ENCODE data around the gene FGF22.
"Not testable (repeated sequence)": the region's sequence is repeated elsewhere in the genome, so short reads cannot be mapped to it uniquely, and the experiment has no call there.

DNA sequence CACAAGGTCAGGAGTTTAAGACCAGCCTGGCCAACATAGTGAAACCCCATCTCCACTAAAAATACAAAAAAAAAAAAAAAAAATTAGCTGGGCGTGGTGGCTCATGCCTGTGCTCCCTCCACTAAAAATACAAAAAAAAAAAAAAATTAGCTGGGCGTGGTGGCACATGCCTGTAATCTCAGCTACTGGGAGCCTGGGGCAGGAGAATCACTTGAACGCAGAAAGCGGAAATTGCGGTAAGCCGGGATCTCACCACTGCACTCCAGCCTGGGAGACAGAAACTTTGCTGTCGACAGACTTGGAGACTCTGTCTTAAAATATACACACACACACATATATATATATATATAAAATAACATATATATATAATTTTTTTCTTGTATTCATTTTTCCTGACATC, 13.1 kb upstream of the FGF22 start:
- TF ChIP-seq POLR2AphosphoS5 (IDR thresholded peaks at IDR 0.05), result not testable (repeated sequence)
- TF ChIP-seq, protein P1, sequence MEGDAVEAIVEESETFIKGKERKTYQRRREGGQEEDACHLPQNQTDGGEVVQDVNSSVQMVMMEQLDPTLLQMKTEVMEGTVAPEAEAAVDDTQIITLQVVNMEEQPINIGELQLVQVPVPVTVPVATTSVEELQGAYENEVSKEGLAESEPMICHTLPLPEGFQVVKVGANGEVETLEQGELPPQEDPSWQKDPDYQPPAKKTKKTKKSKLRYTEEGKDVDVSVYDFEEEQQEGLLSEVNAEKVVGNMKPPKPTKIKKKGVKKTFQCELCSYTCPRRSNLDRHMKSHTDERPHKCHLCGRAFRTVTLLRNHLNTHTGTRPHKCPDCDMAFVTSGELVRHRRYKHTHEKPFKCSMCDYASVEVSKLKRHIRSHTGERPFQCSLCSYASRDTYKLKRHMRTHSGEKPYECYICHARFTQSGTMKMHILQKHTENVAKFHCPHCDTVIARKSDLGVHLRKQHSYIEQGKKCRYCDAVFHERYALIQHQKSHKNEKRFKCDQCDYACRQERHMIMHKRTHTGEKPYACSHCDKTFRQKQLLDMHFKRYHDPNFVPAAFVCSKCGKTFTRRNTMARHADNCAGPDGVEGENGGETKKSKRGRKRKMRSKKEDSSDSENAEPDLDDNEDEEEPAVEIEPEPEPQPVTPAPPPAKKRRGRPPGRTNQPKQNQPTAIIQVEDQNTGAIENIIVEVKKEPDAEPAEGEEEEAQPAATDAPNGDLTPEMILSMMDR (IDR thresholded peaks at IDR 0.05), result not testable (repeated sequence)

All from breast epithelium (tissue), 3 donors.